CD4-positive, alpha-beta T cell treated with Interleukin-15 for 1 hour (primary cell): ENCODE measurements around the gene GPHB5.
"Not testable (repeated sequence)": the region's sequence is repeated elsewhere in the genome, so short reads cannot be mapped to it uniquely, and the experiment has no call there.

Experiments used
- DNase-seq: peaks from one replicate; pipeline ENCODE4 v3.0.0-alpha.2; 2020

GPHB5 gene, protein sequence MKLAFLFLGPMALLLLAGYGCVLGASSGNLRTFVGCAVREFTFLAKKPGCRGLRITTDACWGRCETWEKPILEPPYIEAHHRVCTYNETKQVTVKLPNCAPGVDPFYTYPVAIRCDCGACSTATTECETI

DNA sequence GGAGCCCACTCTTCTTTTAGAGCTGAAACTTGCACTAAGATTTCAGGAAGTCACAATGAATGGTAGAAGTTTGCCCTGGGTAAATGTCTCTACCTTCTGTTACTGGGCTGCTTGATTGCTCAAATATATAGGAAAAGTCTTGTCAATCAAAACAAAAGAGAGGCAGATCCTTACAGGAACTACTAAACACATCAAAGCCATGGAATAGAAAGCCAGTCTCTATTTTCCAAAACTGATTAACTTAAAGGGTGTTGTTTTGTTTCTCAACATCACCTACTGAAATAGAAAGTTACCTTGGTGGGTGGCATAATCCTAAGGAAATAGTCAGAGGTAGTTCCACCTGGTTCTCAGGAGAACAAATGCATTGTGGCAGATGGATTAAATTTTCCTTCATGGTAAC lies at the start of gene GPHB5:
Gene GPHB5, minus strand, starts transcription at position 101 of the 400 bp plus-strand sequence. CDS start 1,086 bp downstream, outside the sequence.
- no peak for DNase-seq

DNA sequence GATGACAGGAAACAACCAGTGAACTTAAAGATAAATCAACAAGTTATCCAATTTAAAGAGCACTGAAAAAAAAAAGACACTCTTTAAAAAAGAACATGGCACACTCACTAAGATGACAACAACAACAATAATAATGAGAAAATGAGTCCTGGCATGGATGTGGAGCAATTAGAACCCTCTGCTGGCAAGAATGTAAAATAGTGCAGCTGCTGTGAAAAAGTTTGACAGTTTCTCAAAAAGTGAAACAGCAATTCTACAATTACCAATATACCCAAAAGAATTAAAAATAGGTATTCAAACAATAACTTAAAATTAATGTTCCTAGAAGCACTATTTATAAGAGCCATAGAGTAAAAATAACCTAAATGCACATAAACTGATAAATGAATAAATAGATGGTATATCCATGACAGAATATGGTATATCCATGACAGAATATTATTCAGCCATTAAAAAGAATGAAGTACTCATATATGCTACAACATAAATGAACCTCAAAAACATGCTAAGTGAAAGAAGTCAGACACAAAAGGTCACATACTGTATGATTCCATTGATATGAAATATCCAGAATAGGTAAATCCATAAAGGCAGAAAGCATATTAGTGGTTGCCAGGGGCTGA lies 49.1 kb upstream of the GPHB5 start:
- DNase-seq, result no peak

GRCh38 chr14:63362389-63362819 lies 43.7 kb upstream of the GPHB5 start:
- no peak for DNase-seq

DNA sequence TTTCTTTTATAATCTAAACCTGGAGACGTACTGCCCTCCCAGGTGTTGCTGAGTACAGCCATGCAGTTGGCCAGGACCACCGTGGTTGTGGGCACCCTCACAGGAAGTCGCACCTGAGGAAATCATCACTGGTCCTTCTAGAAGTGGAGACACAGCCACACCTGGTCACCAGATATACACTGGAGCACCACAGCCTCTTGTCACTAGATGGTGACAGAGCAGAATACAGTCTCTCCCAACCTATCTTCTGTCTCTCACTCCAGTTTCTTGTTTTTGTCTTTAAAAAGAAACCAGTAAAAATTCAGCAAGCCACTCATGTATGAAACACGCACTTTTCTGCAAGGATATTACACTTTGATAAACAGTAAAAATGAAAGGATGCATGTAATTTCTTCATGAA lies 43.1 kb upstream of the GPHB5 start:
- DNase-seq, result no peak

- DNase-seq, result no peak
Observed at GRCh38 chr14:63357841-63358240, 39.1 kb upstream of the GPHB5 start.

GRCh38 chr14:63345826-63346225 lies 27.1 kb upstream of the GPHB5 start:
- DNase-seq, result no peak

DNA sequence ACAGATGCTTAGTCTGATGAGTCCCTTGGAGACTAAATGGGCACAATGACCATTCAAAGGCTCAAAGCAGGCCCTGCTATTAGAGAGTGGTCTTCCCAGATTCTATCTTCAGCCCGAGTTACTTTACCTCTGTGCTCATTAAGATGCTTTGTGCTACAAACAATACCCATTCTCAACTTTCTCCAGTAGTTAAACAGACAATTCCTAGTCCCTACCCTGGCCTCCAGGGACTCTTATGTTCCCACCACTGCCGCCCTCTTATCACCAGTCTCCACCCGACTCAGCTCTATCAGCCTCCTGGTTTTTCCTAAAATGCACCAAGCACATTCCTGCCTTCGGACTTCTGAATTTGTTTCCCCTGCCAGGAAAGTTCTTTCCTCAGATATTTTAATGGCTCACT lies 25.6 kb upstream of the GPHB5 start:
- DNase-seq, result no peak

DNA sequence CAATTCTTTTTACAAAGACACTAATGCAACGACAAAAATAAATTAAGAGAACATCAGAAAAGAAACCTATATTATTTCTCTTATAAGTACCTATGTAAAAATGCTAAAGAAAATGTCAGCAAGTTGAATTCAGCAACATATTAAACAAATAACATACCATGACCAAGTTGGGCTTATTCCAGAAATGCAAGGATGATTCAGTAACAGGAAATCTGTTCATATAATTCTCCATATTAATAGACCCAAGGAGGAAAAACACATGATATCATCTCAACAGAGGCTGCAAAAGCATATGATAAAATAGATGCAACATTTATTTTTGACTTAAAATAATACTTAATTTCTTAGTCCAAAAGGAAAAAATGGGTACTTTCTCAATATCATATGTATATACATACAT lies 25.1 kb upstream of the GPHB5 start:
- DNase-seq, result no peak

GRCh38 chr14:63342371-63342770 lies 23.6 kb upstream of the GPHB5 start:
- DNase-seq, result no peak

- no peak for DNase-seq
Observed at GRCh38 chr14:63328787-63329737, 10.3 kb upstream of the GPHB5 start.

DNA sequence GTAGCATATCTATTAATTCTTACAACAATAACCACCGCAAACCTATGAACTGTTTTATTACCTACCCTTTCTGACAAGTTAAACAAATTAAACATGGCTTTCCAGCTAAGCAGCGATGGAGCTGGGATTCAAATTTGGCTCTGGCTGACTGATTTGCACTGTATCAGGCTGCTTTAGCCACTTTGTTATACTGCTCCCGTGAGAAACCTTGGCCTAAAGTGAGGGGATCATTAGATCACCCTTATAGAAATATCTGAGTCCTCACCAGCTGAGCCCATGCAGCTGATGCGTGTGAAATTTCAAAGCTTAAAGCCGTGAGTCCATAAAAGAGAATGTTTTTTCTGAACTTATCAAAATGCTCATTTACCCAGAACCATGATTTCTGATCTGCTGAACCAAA lies 8.1 kb upstream of the GPHB5 start:
- DNase-seq, result no peak

- no peak for DNase-seq
Observed at GRCh38 chr14:63322897-63323573, 4.3 kb upstream of the GPHB5 start.

DNA sequence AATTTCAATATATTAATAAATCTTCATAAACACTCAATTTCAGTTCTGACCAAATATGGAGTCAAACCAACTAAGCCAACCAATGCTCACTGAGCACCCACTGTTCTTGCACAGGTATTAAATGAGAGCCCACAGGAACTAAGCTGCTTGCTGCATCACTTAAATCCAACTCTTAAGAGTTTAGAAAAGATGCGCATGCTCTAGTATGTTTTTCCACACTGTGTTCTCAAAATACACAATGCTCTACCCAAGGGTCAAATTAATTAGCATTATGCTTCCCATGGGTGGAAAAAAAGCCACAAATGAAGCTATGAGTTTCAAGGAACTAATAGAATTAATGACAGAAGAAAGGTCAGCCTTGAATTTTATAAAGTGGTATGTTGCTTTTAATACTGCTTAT lies 3.7 kb upstream of the GPHB5 start:
- DNase-seq, result no peak

DNA sequence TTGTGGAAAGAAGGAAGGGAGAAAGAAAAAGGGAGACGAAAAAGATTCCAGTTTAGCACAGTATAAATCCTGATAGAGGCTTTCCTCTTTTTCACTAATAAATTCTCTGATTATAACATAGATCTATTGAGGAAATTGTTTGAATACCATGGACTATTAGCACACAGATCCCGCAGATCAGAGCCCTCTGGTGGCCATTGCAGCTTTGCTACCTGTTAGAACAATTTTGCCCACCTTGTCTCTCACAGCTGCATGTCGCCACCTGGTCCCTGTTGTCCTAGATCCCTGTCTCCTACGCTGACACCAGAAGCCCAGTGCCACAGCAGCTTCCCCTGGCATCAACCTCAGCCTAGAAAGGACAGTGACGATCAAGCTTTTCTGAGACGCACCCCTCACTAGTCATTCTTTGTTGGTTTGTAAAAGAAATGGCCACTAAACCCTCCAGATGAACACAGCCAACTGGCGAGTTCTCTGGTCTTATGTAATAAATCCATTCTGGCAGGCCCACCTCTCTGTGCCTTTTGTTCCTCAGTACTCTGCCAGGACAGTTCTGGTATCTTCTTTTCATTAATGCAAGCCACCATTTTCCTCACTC lies 9.9 kb downstream of the GPHB5 start:
- no peak for DNase-seq

DNA sequence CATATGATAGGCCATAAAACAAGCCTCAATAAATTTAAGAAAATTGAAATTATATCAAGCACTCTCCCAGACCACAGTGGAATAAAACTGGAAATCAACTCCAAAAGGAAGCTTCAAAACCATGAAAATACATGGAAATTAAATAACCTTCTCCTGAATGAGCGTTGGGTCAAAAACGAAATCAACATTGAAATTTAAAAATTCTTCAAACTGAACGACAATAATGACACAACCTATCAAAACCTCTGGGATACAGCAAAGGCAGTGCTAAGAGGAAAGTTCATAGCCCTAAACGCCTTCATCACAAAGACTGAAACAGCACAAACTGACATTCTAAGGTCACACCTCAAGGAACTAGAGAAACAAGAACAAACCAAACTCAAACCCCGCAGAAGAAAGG lies 14.3 kb downstream of the GPHB5 start:
- not testable (repeated sequence) for DNase-seq

GRCh38 chr14:63301891-63302534 lies 16.7 kb downstream of the GPHB5 start:
- DNase-seq, result no peak

DNA sequence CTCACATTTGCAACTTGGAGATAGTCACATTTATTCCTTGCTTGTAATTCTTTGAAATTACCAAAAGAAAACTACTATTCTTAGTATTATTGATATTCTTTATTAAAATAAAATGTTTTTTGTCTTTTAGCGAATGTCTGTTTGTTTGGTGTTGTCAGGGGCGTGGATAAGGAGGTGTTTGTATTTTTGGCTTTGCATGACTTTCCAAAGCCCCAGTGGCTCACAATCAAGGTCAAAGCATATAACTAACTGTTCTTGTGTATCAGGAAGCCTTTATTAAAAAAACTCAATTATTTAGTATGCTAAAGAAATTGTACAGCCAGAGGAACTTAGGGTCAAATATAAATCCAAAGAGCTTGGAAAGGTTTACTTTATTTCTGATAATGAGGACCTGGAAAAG lies 17.9 kb downstream of the GPHB5 start:
- DNase-seq, result no peak

- no peak for DNase-seq
Observed at GRCh38 chr14:63299351-63300110, 19.2 kb downstream of the GPHB5 start.

GRCh38 chr14:63297372-63298063 lies 21.2 kb downstream of the GPHB5 start:
- no peak for DNase-seq

- no peak for DNase-seq
Observed at GRCh38 chr14:63296060-63296563, 22.6 kb downstream of the GPHB5 start.

DNA sequence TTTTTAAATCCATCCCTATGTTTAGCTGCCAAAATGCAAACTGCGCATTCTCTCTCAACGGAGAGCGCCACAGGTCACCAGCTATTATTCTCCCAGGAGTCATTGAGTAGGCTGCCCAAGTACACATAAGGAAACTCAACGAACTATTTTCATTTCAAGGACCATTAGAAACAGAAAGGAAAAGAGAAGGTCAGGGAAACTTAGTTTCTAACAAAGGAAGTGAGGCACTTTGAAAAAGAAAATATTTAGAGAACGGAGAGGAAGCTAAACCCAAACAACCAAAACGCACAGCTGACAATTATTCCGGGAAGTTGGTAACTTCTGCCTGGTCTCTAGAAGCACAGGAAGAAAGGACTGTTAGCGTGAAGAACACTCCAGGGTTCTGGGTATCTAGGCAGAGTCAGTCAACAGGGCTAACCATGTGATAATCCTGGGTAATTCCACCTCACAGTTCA lies 23.5 kb downstream of the GPHB5 start:
- no peak for DNase-seq
